Measurements from ENCODE around the gene MAPK8IP1. TPM values are rescaled to one million over a fixed set of nuclear protein-coding genes. Genes with fewer than 3 reads are reported as not detected.

MAPK8IP1 gene
- polyA plus RNA-seq, 1 experiment: 8.7 TPM

DNA sequence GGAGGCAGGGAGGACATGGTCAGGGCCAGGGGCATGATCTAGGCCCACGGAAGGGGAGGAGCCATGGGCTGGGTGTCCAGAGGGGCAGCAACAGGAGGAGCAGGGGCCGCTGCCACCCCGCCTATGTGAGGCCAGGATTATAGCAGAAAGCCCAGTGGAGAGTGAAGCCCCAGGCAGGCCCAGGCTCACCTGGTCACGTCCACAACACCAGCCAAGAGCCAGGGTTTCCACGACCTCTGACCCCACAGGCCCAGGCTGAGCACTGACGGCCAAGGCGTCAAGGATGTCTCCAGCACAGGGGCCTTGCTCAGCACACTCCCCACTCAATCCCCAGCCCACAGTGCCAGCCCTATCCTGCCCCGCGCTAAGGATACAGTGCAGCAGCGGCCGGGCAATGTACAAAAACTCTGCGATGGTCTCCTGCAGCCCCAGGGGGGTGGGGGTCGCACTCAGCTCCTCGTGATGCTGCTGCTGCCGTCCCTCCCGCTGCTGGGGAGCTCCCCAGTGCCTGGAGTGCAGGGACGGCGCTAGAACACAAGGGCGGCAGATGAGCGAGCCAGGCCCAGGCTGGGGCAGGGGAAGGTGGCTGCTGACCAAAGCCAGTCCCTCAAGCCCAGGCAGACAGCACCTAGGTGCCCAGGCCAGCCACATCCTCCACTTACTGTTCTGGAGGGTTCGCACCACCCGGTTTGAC, 28.6 kb downstream of the MAPK8IP1 start:
- no peak overlapping the region for H3K4me3 ChIP-seq (ENCODE audit: low read depth, low read length)
- CTCF ChIA-PET: interaction anchor here (0.9 kb wide), 1 partner anchor 142 kb away, joined by 3 read pairs; no protein-coding TSS in a partner anchor
- TF ChIP-seq, protein P1, sequence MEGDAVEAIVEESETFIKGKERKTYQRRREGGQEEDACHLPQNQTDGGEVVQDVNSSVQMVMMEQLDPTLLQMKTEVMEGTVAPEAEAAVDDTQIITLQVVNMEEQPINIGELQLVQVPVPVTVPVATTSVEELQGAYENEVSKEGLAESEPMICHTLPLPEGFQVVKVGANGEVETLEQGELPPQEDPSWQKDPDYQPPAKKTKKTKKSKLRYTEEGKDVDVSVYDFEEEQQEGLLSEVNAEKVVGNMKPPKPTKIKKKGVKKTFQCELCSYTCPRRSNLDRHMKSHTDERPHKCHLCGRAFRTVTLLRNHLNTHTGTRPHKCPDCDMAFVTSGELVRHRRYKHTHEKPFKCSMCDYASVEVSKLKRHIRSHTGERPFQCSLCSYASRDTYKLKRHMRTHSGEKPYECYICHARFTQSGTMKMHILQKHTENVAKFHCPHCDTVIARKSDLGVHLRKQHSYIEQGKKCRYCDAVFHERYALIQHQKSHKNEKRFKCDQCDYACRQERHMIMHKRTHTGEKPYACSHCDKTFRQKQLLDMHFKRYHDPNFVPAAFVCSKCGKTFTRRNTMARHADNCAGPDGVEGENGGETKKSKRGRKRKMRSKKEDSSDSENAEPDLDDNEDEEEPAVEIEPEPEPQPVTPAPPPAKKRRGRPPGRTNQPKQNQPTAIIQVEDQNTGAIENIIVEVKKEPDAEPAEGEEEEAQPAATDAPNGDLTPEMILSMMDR (IDR thresholded peaks at IDR 0.05; ENCODE audit: insufficient read depth, low read depth, low read length): no peak
- no peaks in the 10 kb centered on the region for H3K27me3 ChIP-seq (ENCODE audit: control insufficient read depth, insufficient read depth, low read length)
- POLR2A ChIA-PET: no interaction called here
- DNase-seq (ENCODE audit: low read depth): no peak
- H3K36me3 ChIP-seq (ENCODE audit: control insufficient read depth, insufficient read depth, low read length): peaks cover 25% of the 10 kb centered on the region

DNA sequence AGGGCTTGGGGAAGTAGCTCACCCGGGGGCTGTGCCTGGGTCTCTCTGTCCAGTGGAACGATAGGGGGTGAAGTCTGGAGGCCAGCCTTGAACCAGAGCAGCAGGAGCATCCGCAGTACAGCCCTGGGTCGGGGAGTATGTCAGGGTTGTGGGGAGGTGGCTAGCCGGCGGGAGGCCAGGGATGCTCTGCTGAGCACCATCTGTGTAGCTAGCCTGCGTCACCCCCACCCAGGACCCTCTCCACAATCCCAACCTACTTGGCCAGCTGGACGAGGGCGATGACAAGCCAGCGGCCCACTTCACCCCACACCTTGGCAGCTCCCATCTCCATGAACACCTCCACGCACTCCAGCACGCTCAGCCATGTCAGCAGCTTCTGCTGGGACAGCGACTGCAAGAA, 30.0 kb downstream of the MAPK8IP1 start:
- TF ChIP-seq, protein P1 (IDR thresholded peaks at IDR 0.05; ENCODE audit: insufficient read depth, low read depth, low read length): no peak
- POLR2A ChIA-PET: interaction anchor here (0.6 kb wide), 1 partner anchor 14 kb away, joined by 3 read pairs; no protein-coding TSS in a partner anchor
- Histone ChIP-seq H3K4me3 (ENCODE audit: low read depth, low read length) (no peak overlapping the region), H3K36me3 (ENCODE audit: control insufficient read depth, insufficient read depth, low read length) (peaks cover 20% of the 10 kb centered on the region), H3K27me3 (ENCODE audit: control insufficient read depth, insufficient read depth, low read length) (no peaks in the 10 kb centered on the region)
- DNase-seq (ENCODE audit: low read depth): no peak
- CTCF ChIA-PET: no interaction called here

GRCh38 chr11:45917286-45917622, 31.8 kb downstream of the MAPK8IP1 start:
- peaks cover 6% of the 10 kb centered on the region; the same call in 1 of the 2 replicates for H3K27me3 ChIP-seq (ENCODE audit: control insufficient read depth, insufficient read depth, low read length)
- ChIA-PET CTCF (no interaction called here), POLR2A (no interaction called here)
- DNase-seq (ENCODE audit: low read depth): no peak
- peaks cover 18% of the 10 kb centered on the region for H3K36me3 ChIP-seq (ENCODE audit: control insufficient read depth, insufficient read depth, low read length)
- H3K4me3 ChIP-seq (ENCODE audit: low read depth, low read length): peak overlapping the region; percentile 90
- TF ChIP-seq, protein P1 (IDR thresholded peaks at IDR 0.05; ENCODE audit: insufficient read depth, low read depth, low read length): no peak

DNA sequence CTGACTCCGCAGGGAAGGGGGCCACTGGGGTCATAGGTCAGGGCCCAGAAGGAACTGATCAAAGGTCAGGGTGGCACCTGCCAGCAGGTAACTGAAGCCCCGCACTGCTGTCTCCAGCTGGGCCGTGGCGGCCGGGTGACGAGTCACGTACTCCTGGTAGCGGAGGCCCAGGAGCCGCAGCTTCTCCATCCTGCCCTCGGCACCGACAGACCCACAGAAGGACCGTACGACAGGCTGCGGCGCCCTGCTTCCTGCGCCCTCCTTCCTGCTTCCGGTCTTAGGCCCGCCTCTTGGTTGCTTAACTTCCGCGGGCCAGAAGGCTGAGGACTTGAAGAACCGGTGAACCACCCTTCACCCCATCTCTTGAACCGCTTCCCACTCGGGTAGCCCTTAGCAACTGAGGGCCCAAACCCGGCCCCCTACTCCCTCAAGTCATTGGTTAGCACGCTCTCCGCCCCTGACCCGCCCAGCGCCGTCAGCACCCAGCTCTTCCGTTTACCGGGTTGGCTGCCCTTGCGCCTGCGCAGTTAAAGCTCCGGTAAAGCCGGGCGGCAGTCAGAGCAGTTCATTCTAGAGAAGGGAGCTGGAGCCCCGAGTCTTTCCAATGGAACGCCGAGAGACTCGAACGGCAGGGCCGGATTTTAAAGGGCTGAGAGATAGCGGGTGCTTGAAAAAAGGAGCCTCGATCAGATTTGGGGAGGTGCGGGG, 32.3 kb downstream of the MAPK8IP1 start, which contains the start of gene PEX16:
Gene PEX16, minus strand, starts transcription at position 255 of the 708 bp plus-strand sequence. Its CDS starts 66 bp downstream, at position 189.
- ChIA-PET CTCF (interaction anchor here (0.8 to 1.3 kb wide), 3 partner anchors 9 to 92 kb away, joined by 3 to 6 read pairs (median 3); no protein-coding TSS in a partner anchor), POLR2A (interaction anchor here (0.6 kb wide), 1 partner anchor 75 kb away, joined by 3 read pairs; no protein-coding TSS in a partner anchor)
- DNase-seq (ENCODE audit: low read depth): peak; percentile 99
- peaks cover 18% of the 10 kb centered on the region for H3K36me3 ChIP-seq (ENCODE audit: control insufficient read depth, insufficient read depth, low read length)
- peaks cover 6% of the 10 kb centered on the region; the same call in 1 of the 2 replicates for H3K27me3 ChIP-seq (ENCODE audit: control insufficient read depth, insufficient read depth, low read length)
- TF ChIP-seq, protein P1 (IDR thresholded peaks at IDR 0.05; ENCODE audit: insufficient read depth, low read depth, low read length): no peak
- H3K4me3 ChIP-seq (ENCODE audit: low read depth, low read length): peak within 1 kb of the TSS; percentile 90

DNA sequence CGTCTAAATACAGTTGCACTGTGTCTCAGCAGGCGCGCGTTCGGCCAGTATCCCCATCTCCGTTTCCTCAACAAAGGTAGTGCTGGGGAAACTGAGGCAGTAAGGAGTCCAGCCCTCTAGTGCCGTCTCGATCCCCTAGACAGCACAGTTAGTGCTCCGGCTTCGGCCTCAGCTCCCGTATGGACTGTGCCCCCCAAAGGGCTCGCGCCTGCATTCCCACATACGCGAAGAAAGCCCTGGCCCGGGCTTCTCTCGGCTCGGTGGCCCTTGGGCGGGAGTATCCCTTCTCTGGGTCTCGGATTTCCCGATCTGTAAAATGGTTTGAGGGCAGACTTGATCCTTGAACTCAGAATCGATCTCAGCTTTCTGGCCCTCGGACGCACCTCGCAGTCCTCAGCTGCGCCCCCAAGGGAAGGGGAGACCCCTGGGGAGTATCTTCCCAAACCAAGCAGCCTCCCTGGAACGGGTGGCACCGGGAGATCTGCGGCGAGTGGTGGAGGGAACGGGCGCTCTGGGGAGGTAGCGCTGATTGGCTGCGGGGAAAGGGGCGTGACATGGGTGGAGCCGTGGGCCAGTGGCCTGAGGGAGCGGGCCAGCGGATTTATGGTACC, 33.0 kb downstream of the MAPK8IP1 start:
- peaks cover 10% of the 10 kb centered on the region for H3K27me3 ChIP-seq (ENCODE audit: control insufficient read depth, insufficient read depth, low read length)
- ChIA-PET CTCF (interaction anchor here (0.8 to 1.3 kb wide), 3 partner anchors 8 to 92 kb away, joined by 3 to 6 read pairs (median 3); no protein-coding TSS in a partner anchor), POLR2A (no interaction called here)
- H3K36me3 ChIP-seq (ENCODE audit: control insufficient read depth, insufficient read depth, low read length): peaks cover 16% of the 10 kb centered on the region
- H3K4me3 ChIP-seq (ENCODE audit: low read depth, low read length): peak overlapping the region; percentile 90
- TF ChIP-seq, protein P1 (IDR thresholded peaks at IDR 0.05; ENCODE audit: insufficient read depth, low read depth, low read length): no peak
- no peak for DNase-seq (ENCODE audit: low read depth)
